ENCODE results near the gene DLGAP3. TPM values are rescaled to one million over a fixed set of nuclear protein-coding genes. Genes with fewer than 3 reads are reported as not detected.

DLGAP3 gene
- total RNA-seq, 2 experiments from 2014 or later, result 0.69 to 0.74 TPM

- Mint-ChIP-seq H3K27me3 (ENCODE audit: low read depth) (peaks cover 21% of the 10 kb centered on the region), H3K4me1 (ENCODE audit: low read depth) (peaks cover 17% of the 10 kb centered on the region), H3K9me3 (no peaks in the 10 kb centered on the region), H3K4me3 (no peak overlapping the region), H3K27ac (no peak overlapping the region), H3K36me3 (ENCODE audit: low read depth) (no peaks in the 10 kb centered on the region)
- CTCF ChIA-PET, result interaction anchor here (1.1 kb wide), 1 partner anchor 10 kb away, joined by 3 read pairs; the partner anchor contains the start of gene SMIM12
- DNase-seq, result no peak
- intact Hi-C loops (cut with micrococcal nuclease), result loop anchor here (10.0 kb wide), 2 partner anchors 575 to 845 kb away; partner anchors contain the start of gene C1orf216
These were observed 59.7 kb downstream of the DLGAP3 start for GRCh38 chr1:34869760-34870159.

- no peaks in the 10 kb centered on the region for H3K36me3 Mint-ChIP-seq (ENCODE audit: low read depth)
- CTCF ChIA-PET, result no interaction called here
- intact Hi-C loops (cut with micrococcal nuclease), result loop anchor here (10.0 kb wide), 2 partner anchors 576 to 846 kb away; partner anchors contain the start of gene C1orf216
- H3K27me3 Mint-ChIP-seq (ENCODE audit: low read depth), result peaks cover 17% of the 10 kb centered on the region
- H3K4me3 Mint-ChIP-seq, result no peak overlapping the region
- no peak for DNase-seq
- no peaks in the 10 kb centered on the region for H3K9me3 Mint-ChIP-seq
- H3K27ac Mint-ChIP-seq, result no peak overlapping the region
- peaks cover 29% of the 10 kb centered on the region for H3K4me1 Mint-ChIP-seq (ENCODE audit: low read depth)
These were observed 61.0 kb downstream of the DLGAP3 start for GRCh38 chr1:34868230-34869049.

GRCh38 chr1:34867415-34867814 lies 62.0 kb downstream of the DLGAP3 start:
- H3K4me3 Mint-ChIP-seq, result no peak overlapping the region
- H3K9me3 Mint-ChIP-seq, result no peaks in the 10 kb centered on the region
- no peaks in the 10 kb centered on the region for H3K36me3 Mint-ChIP-seq (ENCODE audit: low read depth)
- CTCF ChIA-PET, result interaction anchor here (0.6 to 1.9 kb wide), 7 partner anchors 10 to 164 kb away, joined by 3 to 14 read pairs (median 4); partner anchors contain the start of gene ZMYM6
- DNase-seq, result no peak
- no peak overlapping the region for H3K27ac Mint-ChIP-seq
- H3K4me1 Mint-ChIP-seq (ENCODE audit: low read depth), result peaks cover 33% of the 10 kb centered on the region
- H3K27me3 Mint-ChIP-seq (ENCODE audit: low read depth), result peaks cover 11% of the 10 kb centered on the region
- intact Hi-C loops (cut with micrococcal nuclease), result loop anchor here (2.0 to 10.0 kb wide), 3 partner anchors 165 to 847 kb away; partner anchors contain the start of gene C1orf216

- CTCF ChIA-PET, result interaction anchor here (0.6 to 1.9 kb wide), 12 partner anchors 9 to 165 kb away, joined by 3 to 14 read pairs (median 4); partner anchors contain the start of genes TMEM35B and ZMYM6
- H3K27ac Mint-ChIP-seq, result no peak overlapping the region
- H3K27me3 Mint-ChIP-seq (ENCODE audit: low read depth), result peaks cover 7% of the 10 kb centered on the region
- H3K4me1 Mint-ChIP-seq (ENCODE audit: low read depth), result peaks cover 30% of the 10 kb centered on the region
- H3K4me3 Mint-ChIP-seq, result peak overlapping the region; percentile 79
- no peak for DNase-seq
- no peaks in the 10 kb centered on the region for H3K9me3 Mint-ChIP-seq
- no peaks in the 10 kb centered on the region for H3K36me3 Mint-ChIP-seq (ENCODE audit: low read depth)
- intact Hi-C loops (cut with micrococcal nuclease), result loop anchor here (1.0 to 10.0 kb wide), 5 partner anchors 14 to 848 kb away; partner anchors contain the start of gene C1orf216
These were observed 62.7 kb downstream of the DLGAP3 start for GRCh38 chr1:34866762-34867109.

- Mint-ChIP-seq H3K4me3 (peak overlapping the region; percentile 79), H3K9me3 (no peaks in the 10 kb centered on the region), H3K27me3 (ENCODE audit: low read depth) (peaks cover 2% of the 10 kb centered on the region), H3K4me1 (ENCODE audit: low read depth) (peaks cover 24% of the 10 kb centered on the region), H3K36me3 (ENCODE audit: low read depth) (no peaks in the 10 kb centered on the region), H3K27ac (peak overlapping the region; percentile 86)
- DNase-seq, result peak; percentile 95
- CTCF ChIA-PET, result interaction anchor here (0.7 to 1.9 kb wide), 9 partner anchors 8 to 118 kb away, joined by 3 to 14 read pairs (median 4); partner anchors contain the start of gene TMEM35B
- intact Hi-C loops (cut with micrococcal nuclease), result loop anchor here (1.0 to 10.0 kb wide), 5 partner anchors 14 to 849 kb away; partner anchors contain the start of gene C1orf216
These were observed 63.3 kb downstream of the DLGAP3 start for GRCh38 chr1:34865981-34866761.

- no peak for DNase-seq
- intact Hi-C loops (cut with micrococcal nuclease), result loop anchor here (10.0 kb wide), 2 partner anchors 579 to 849 kb away; partner anchors contain the start of gene C1orf216
- Mint-ChIP-seq H3K9me3 (no peaks in the 10 kb centered on the region), H3K4me1 (ENCODE audit: low read depth) (peaks cover 20% of the 10 kb centered on the region), H3K36me3 (ENCODE audit: low read depth) (no peaks in the 10 kb centered on the region), H3K27ac (no peak overlapping the region), H3K27me3 (ENCODE audit: low read depth) (no peaks in the 10 kb centered on the region), H3K4me3 (peak overlapping the region; percentile 33)
- CTCF ChIA-PET, result interaction anchor here (0.9 to 2.5 kb wide), 3 partner anchors 13 to 119 kb away, joined by 7 to 19 read pairs (median 7); partner anchors contain the start of gene TMEM35B
These were observed 63.9 kb downstream of the DLGAP3 start for GRCh38 chr1:34865573-34865972.

- H3K27ac Mint-ChIP-seq, result peak overlapping the region; percentile 65
- H3K9me3 Mint-ChIP-seq, result no peaks in the 10 kb centered on the region
- H3K36me3 Mint-ChIP-seq (ENCODE audit: low read depth), result no peaks in the 10 kb centered on the region
- peaks cover 26% of the 10 kb centered on the region for H3K4me1 Mint-ChIP-seq (ENCODE audit: low read depth)
- CTCF ChIA-PET, result interaction anchor here (0.6 to 2.5 kb wide), 5 partner anchors 12 to 579 kb away, joined by 3 to 19 read pairs (median 5); no protein-coding TSS in a partner anchor
- no peaks in the 10 kb centered on the region for H3K27me3 Mint-ChIP-seq (ENCODE audit: low read depth)
- H3K4me3 Mint-ChIP-seq, result peak overlapping the region; percentile 62
- intact Hi-C loops (cut with micrococcal nuclease), result loop anchor here (5.0 to 10.0 kb wide), 3 partner anchors 123 to 850 kb away; partner anchors contain the start of genes C1orf216 and TMEM35B
- DNase-seq, result no peak
These were observed 64.7 kb downstream of the DLGAP3 start for GRCh38 chr1:34864759-34865158.

GRCh38 chr1:34863501-34863900 lies 65.9 kb downstream of the DLGAP3 start:
- CTCF ChIA-PET, result interaction anchor here (2.5 kb wide), 1 partner anchor 11 kb away, joined by 19 read pairs; no protein-coding TSS in a partner anchor
- intact Hi-C loops (cut with micrococcal nuclease), result loop anchor here (5.0 to 10.0 kb wide), 3 partner anchors 124 to 851 kb away; partner anchors contain the start of genes C1orf216 and TMEM35B
- peaks cover 33% of the 10 kb centered on the region for H3K4me1 Mint-ChIP-seq (ENCODE audit: low read depth)
- H3K4me3 Mint-ChIP-seq, result no peak overlapping the region
- no peak for DNase-seq
- H3K27me3 Mint-ChIP-seq (ENCODE audit: low read depth), result no peaks in the 10 kb centered on the region
- H3K9me3 Mint-ChIP-seq, result no peaks in the 10 kb centered on the region
- H3K36me3 Mint-ChIP-seq (ENCODE audit: low read depth), result peaks cover 2% of the 10 kb centered on the region
- H3K27ac Mint-ChIP-seq, result peak overlapping the region; percentile 13

GRCh38 chr1:34859446-34860200 lies 69.8 kb downstream of the DLGAP3 start, which contains the start of gene SMIM12:
TSS of gene SMIM12 (minus strand) at chr1:34859749. CDS start at chr1:34855977, 3,772 bp downstream.
- CTCF ChIA-PET, result interaction anchor here (1.0 to 1.5 kb wide), 4 partner anchors 10 to 74 kb away, joined by 3 to 9 read pairs (median 4); no protein-coding TSS in a partner anchor
- no peaks in the 10 kb centered on the region for H3K9me3 Mint-ChIP-seq
- H3K4me3 Mint-ChIP-seq, result peak within 1 kb of the TSS; percentile 98
- intact Hi-C loops (cut with micrococcal nuclease), result loop anchor here (2.0 to 10.0 kb wide), 8 partner anchors 128 to 915 kb away; partner anchors contain the start of genes C1orf216, KIAA0319L, NCDN and SFPQ
- peaks cover 53% of the 10 kb centered on the region for H3K4me1 Mint-ChIP-seq (ENCODE audit: low read depth)
- H3K27me3 Mint-ChIP-seq (ENCODE audit: low read depth), result no peaks in the 10 kb centered on the region
- peaks cover 5% of the 10 kb centered on the region for H3K36me3 Mint-ChIP-seq (ENCODE audit: low read depth)
- peak; percentile 96 for DNase-seq
- peak within 1 kb of the TSS; percentile 94 for H3K27ac Mint-ChIP-seq

- Mint-ChIP-seq H3K36me3 (ENCODE audit: low read depth) (peaks cover 5% of the 10 kb centered on the region), H3K27me3 (ENCODE audit: low read depth) (no peaks in the 10 kb centered on the region), H3K27ac (peak overlapping the region; percentile 94), H3K9me3 (no peaks in the 10 kb centered on the region), H3K4me3 (peak overlapping the region; percentile 98), H3K4me1 (ENCODE audit: low read depth) (peaks cover 46% of the 10 kb centered on the region)
- DNase-seq, result peak; percentile 57
- CTCF ChIA-PET, result interaction anchor here (1.2 to 1.5 kb wide), 3 partner anchors 11 to 73 kb away, joined by 3 to 9 read pairs (median 3); no protein-coding TSS in a partner anchor
- intact Hi-C loops (cut with micrococcal nuclease), result loop anchor here (2.0 to 10.0 kb wide), 5 partner anchors 174 to 916 kb away; partner anchors contain the start of genes KIAA0319L, NCDN, SFPQ and ZMYM1
These were observed 70.5 kb downstream of the DLGAP3 start for GRCh38 chr1:34858901-34859445.
